Measurements from ENCODE around the gene FASTKD1.
"Not testable (repeated sequence)": the region's sequence is repeated elsewhere in the genome, so short reads cannot be mapped to it uniquely, and the experiment has no call there.

The FASTKD1 gene

GRCh38 chr2:169571571-169571970 is 2.1 kb downstream of the FASTKD1 start:
- no peak for DNase-seq (ENCODE audit: low spot score)

DNA sequence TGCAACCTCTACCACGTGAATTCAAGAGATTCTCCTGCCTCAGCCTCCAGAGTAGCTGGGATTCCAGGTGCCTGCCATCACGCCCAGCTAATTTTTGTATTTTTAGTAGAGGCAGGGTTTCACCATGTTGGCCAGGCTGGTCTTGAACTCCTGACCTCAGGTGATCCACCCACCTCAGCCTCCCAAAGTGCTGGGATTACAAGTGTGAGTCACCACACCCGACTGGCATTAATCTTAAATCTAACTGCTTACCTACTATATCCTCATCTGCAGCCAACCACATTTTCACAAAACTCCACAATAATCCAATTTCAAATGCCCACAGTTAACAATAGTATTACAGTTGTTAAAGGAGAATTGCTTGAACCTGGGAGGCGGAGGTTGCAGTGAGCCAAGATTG is 2.9 kb downstream of the FASTKD1 start:
- not testable (repeated sequence) for DNase-seq (ENCODE audit: low spot score)

GRCh38 chr2:169569948-169570347 is 3.7 kb downstream of the FASTKD1 start:
- no peak for DNase-seq (ENCODE audit: low spot score)

GRCh38 chr2:169565686-169566085 is 8.0 kb downstream of the FASTKD1 start:
- DNase-seq (ENCODE audit: low spot score): no peak

DNA sequence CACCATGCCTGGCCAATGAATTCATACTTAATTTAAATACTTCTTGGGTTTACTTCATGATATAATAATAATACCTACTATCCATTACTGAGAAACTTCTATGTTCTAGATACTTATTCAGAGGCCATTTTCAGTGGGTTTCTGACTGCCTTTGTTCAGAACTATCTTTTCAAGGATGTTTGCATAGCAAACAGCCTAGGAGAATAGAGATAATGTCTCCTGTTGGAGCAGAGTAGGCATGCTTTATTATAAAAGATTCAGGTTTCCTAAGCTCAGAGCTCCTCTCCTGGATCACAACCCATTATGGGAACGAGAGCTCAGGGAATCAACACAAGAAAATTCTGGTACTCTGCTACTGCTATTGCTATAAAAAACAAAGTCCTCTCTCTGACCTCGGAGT is 11.1 kb downstream of the FASTKD1 start:
- no peak for DNase-seq (ENCODE audit: low spot score)

DNA sequence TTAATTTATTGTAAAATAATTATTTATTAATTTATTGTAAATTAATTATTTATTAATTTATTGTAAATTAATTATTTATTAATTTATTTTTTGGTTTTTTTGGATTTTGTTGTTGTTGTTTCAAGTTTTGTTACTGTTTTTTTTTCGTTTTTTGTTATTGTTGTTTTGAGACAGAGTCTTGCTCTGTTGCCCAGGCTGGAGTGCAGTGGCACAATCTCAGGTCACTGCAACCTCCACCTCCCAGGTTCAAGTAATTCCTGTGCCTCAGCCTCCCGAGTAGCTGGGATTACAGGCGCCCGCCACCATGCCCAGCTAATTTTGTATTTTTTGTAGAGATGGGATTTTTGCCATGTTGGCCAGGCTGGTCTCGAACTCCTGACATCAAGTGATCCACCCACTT is 11.6 kb downstream of the FASTKD1 start:
- not testable (repeated sequence) for DNase-seq (ENCODE audit: low spot score)

DNA sequence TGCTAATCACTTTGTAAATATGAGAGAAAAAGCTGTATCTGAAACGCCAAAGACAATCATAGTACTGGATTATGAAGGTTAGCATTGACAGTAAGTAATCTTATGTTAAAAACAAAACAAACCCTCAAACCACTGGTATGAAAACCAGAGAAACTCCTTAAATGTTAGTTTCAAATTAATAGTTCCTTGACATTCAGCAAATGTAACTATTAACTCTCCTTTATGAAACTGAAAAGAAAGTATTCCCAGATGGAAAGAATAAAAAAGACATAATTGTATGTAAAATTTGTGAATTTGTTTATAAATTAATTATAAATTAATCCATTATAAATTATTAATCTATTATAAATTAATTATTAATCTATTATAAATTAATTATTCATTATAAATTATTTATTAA is 12.3 kb downstream of the FASTKD1 start:
- no peak for DNase-seq (ENCODE audit: low spot score)

DNA sequence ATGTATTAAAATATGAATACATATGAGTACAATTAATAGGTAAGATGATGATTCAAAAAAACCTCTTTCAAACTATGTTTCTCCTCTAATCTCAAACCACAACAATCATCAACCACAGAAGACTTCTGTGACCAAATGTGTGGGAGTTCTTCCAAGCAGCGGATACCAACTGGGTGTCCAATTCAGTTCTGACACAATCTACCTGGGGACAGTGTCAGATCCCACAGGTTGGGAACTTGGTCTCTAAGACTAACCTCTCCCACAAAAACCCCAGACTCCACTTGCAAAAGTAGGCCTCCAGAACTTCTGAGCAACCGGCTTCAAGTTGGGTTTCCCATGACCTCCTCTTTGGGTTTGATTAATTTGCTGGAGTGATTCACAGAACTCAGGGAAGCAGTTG is 26.9 kb downstream of the FASTKD1 start:
- DNase-seq (ENCODE audit: low spot score): no peak

DNA sequence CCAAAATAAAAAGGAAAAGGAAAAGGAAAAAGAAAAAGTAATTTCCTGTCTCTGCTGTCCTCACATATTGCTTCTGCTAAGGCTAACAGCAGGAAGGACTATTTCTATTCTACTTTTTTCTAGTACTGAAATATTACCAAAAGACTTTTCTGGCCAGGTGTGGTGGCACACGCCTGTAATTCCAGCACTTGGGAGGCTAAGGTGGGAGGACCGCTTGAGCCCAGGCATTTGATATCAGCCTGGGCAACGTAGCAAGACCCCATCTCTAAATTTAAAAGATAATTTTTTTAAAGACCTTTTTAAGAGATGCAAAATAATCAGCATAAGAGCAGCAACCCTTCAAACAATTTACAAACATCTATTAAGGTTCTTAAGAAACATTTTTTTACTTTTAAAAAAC is 31.2 kb downstream of the FASTKD1 start:
- DNase-seq (ENCODE audit: low spot score): no peak

GRCh38 chr2:169540146-169540545 is 33.5 kb downstream of the FASTKD1 start:
- DNase-seq (ENCODE audit: low spot score): no peak

DNA sequence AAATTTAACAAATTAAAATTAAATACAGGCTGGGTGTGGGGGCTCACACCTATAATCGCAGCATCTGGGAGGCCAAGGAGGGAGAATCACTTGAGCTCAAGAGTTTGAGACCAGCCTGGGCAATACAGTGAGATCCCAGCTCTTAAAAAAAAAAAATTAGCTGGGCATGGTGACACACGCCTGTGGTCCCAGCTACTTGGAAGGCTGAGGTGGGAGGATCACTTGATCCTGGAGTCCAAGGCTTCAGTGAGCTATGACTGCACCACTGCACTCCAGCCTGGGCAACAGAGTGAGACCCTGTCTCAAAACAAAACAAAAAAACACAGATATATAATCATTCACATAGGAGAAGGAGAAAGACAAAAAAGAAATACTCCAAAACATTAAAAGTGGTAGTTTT is 34.2 kb downstream of the FASTKD1 start:
- DNase-seq (ENCODE audit: low spot score): not testable (repeated sequence)

GRCh38 chr2:169528271-169528701 is 45.4 kb downstream of the FASTKD1 start:
- no peak for DNase-seq (ENCODE audit: low spot score)

DNA sequence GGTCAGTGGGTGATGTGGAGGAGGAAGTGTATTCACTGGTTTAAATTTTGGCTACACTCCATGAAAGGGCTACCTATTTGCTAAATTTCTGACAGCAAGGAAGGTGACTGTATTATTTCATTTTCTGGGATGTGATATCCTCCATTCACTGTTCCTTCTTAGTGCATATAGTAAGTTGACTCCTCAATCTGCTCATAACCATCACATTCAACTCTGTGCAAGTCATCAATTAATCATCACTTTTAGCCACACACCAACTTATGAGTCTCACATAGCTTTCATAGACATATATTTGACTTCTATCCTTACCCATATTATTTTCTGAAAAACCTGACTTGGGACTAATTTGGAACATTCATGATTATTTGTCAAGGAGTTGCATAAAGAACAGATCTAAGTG is 47.2 kb downstream of the FASTKD1 start:
- no peak for DNase-seq (ENCODE audit: low spot score)

DNA sequence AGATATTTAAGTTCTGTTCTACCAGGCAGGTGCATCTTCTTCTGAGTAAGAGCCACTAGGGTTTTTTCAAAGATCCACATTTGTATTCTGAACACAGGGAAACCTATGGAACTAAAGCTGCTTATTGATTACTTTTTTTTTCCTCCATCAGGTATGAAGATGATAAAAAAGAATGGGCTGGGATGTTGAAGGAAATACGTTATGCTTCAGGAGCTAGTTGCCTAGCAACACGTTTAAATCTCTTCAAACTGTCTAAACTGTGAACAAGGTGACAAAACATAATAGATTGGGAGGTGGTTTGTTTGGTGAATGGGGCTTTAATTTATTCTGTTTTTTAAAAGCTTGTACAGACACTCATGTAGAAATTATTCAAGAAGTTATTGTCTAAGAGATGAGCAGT is 48.2 kb downstream of the FASTKD1 start:
- no peak for DNase-seq (ENCODE audit: low spot score)

DNA sequence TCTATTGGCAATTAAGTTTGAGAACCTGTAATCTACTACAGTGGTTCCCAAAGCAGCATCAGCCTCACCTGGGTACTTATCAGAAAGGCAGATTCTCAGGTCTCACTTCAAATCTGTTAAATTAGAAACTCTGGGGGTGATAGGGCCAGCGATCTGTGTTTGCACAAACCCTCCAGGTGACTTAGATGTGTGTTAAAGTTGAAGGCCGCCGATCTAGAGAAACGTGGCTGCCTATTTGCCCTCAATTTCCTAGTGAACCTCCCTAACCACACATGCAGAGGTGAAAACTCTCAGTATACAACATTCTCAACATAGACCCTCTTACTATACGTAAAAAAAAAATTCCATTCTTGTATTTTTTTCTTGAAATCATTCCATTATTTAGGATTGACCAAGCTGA is 50.0 kb downstream of the FASTKD1 start:
- no peak for DNase-seq (ENCODE audit: low spot score)

DNA sequence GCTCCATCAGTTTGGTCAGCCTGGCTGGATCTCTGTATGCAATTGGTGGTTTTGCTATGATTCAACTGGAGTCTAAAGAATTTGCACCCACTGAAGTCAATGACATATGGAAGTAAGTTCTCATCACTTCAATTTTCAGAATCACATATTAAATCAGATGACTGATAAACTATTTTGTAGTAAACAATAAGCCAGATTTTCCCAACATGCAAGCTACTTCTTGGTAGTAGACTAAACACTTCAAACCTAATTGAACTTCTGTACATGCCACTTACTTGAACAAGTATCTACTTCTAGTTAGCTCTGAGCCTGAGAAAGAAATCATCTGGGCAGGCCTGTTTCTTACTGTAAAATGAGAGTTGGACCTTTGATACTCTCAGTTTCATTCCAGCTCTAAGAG is 52.8 kb downstream of the FASTKD1 start:
- no peak for DNase-seq (ENCODE audit: low spot score)

- DNase-seq (ENCODE audit: low spot score): not testable (repeated sequence)
These were observed 57.1 kb downstream of the FASTKD1 start for GRCh38 chr2:169516488-169516995.

- DNase-seq (ENCODE audit: low spot score): not testable (repeated sequence)
These were observed 58.9 kb downstream of the FASTKD1 start for GRCh38 chr2:169514758-169515157.

DNA sequence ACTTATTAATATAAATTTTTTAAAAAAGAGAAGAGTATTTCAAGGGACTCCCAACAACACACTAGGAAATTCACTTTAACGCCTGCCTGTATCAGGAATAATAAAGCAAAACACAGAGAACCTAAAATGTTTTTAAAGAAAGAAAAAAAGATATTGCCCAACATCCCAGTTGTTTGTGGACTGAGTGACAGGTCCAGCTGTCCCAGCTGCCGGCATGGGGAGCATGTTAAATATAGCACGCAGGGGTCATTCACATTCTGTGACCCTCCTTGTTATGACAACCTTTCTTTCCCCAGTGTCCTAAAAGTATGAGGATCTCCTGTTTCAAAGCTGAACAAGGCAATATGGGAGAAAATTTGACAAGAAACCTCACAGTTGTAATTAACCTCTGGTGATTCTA is 59.7 kb downstream of the FASTKD1 start:
- DNase-seq (ENCODE audit: low spot score): peak; percentile 63

GRCh38 chr2:169513094-169513493 is 60.6 kb downstream of the FASTKD1 start:
- DNase-seq (ENCODE audit: low spot score): no peak

DNA sequence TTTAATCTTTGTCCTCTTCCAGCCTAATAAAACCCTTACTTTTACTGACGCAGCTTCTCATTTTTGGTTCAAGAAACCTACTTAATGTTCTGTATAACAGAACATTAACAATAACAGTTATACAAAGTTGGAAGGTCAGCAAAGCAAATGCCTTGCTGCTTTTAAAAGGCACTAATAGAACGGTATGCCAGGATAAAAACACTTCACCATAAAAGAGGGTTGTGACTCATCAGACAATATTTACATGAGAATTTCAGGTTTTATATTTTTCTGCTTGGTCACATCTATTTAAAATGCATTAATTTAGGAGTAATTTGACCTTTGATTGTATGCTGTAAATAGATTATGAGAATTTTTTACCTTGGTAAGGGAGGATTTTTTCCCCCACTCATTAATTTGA is 61.1 kb downstream of the FASTKD1 start:
- DNase-seq (ENCODE audit: low spot score): no peak

- DNase-seq (ENCODE audit: low spot score): no peak
These were observed 61.8 kb downstream of the FASTKD1 start for GRCh38 chr2:169511818-169512217.

DNA sequence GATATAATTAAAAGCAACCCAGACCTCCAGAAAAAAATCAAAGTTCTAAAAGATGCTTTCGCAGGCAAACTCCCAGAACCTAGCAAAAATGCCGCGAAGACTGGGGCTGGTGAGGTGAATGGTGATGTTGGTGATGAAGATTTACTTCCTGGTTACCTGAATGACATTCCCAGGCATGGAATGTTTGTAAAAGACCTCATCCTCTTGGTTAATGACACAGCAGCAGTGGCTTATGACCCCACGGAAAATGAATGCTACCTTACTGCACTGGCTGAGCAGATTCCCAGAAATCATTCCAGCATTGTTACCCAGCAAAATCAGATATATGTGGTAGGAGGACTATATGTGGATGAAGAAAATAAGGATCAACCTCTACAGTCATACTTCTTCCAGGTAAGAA is 63.2 kb downstream of the FASTKD1 start:
- no peak for DNase-seq (ENCODE audit: low spot score)

DNA sequence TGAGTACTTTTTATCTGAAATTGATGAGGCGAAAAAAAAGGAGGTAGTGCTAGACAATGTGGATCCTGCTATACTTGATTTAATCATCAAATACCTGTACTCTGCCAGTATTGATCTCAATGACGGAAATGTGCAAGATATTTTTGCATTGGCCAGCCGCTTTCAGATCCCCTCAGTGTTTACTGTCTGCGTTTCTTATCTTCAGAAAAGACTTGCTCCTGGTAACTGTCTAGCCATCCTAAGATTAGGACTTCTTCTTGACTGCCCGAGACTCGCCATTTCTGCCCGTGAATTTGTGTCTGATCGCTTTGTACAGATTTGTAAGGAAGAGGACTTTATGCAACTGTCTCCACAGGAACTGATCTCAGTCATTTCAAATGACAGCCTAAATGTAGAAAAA is 63.7 kb downstream of the FASTKD1 start:
- DNase-seq (ENCODE audit: low spot score): no peak
